Measurements from ENCODE around the gene ARNT2.
"Not testable (repeated sequence)": the region's sequence is repeated elsewhere in the genome, so short reads cannot be mapped to it uniquely, and the experiment has no call there.

ARNT2 gene

GRCh38 chr15:80404057-80404760, at the start of gene ARNT2:
ARNT2 (plus strand) TSS chr15:80404382; CDS start chr15:80404516, 134 bp downstream.
- DNase-seq: no peak

- DNase-seq: no peak
These were observed 37.1 kb upstream of the ARNT2 start for GRCh38 chr15:80367094-80367493.

- no peak for DNase-seq
These were observed 36.5 kb upstream of the ARNT2 start for GRCh38 chr15:80367661-80368060.

- no peak for DNase-seq
These were observed 32.3 kb upstream of the ARNT2 start for GRCh38 chr15:80371924-80372323.

- DNase-seq: no peak
These were observed 29.7 kb upstream of the ARNT2 start for GRCh38 chr15:80374441-80374840.

GRCh38 chr15:80375968-80376891, 28.0 kb upstream of the ARNT2 start:
- no peak for DNase-seq

GRCh38 chr15:80379693-80380092, 24.5 kb upstream of the ARNT2 start:
- DNase-seq: no peak

GRCh38 chr15:80380154-80380553, 24.0 kb upstream of the ARNT2 start:
- DNase-seq: no peak

- DNase-seq: no peak
These were observed 21.9 kb upstream of the ARNT2 start for GRCh38 chr15:80382285-80382684.

GRCh38 chr15:80384432-80384831, 19.8 kb upstream of the ARNT2 start:
- DNase-seq: no peak

GRCh38 chr15:80386151-80386550, 18.0 kb upstream of the ARNT2 start:
- no peak for DNase-seq

GRCh38 chr15:80388326-80388725, 15.9 kb upstream of the ARNT2 start:
- DNase-seq: no peak

- DNase-seq: no peak
These were observed 14.8 kb upstream of the ARNT2 start for GRCh38 chr15:80389370-80389769.

- DNase-seq: not testable (repeated sequence)
These were observed 13.2 kb upstream of the ARNT2 start for GRCh38 chr15:80390942-80391341.

GRCh38 chr15:80395616-80396015, 8.6 kb upstream of the ARNT2 start:
- no peak for DNase-seq

- DNase-seq: no peak
These were observed 8.1 kb upstream of the ARNT2 start for GRCh38 chr15:80396096-80396495.

GRCh38 chr15:80399508-80399907, 4.7 kb upstream of the ARNT2 start:
- DNase-seq: no peak

- DNase-seq: no peak
These were observed 2.7 kb upstream of the ARNT2 start for GRCh38 chr15:80401456-80401855.

- DNase-seq: no peak
These were observed 1.8 kb upstream of the ARNT2 start for GRCh38 chr15:80402339-80402738.

GRCh38 chr15:80403712-80404056, 498 bp upstream of the ARNT2 start:
- DNase-seq: no peak

- no peak for DNase-seq
These were observed 775 bp downstream of the ARNT2 start for GRCh38 chr15:80404761-80405553.

GRCh38 chr15:80405554-80405850, 1.3 kb downstream of the ARNT2 start:
- DNase-seq: no peak

GRCh38 chr15:80405970-80406369, 1.8 kb downstream of the ARNT2 start:
- DNase-seq: no peak

Measured in CD4-positive, alpha-beta T cell treated with Interleukin-17A for 4 hours (primary cell).